H1 (cell line): Measurements from ENCODE around the gene CCAR1. TPM values are rescaled to one million over a fixed set of nuclear protein-coding genes. Genes with fewer than 3 reads are reported as not detected.

Experiments used
- CTCF ChIA-PET: fragments of 300-600 bp; sonication (Branson Sonifier 250); formaldehyde crosslinking; loops from one replicate; lab custom pipeline; 2021; ENCODE audit not compliant: partially characterized antibody; lab: Charles Lee
- POLR2A ChIA-PET: fragments of 300-600 bp; sonication (Branson Sonifier 250); formaldehyde crosslinking; loops from one replicate; lab custom pipeline; 2021; ENCODE audit warnings: inconsistent platforms; ENCODE audit not compliant: partially characterized antibody; lab: Charles Lee
- DNase-seq, 2 experiments: peaks; one replicate each; pipeline versions ENCODE4 v3.0.0 to v3.0.0-alpha.2; 2010 to 2022; ENCODE audit warnings: low spot score in 2 of 2, low read depth in 1 of 2, mixed read lengths in 1 of 2
- FAIRE-seq: peaks from 2 replicates; lab custom pipeline; 2011; peaks lifted over from hg19 to GRCh38; lab: Jason Lieb, UNC
- H2AFZ ChIP-seq: 2 replicates; pipeline ENCODE4 v1.8.1; 2012; ENCODE audit warnings: low read length, inconsistent platforms
- H2AK5ac ChIP-seq: 2 replicates; pipeline ENCODE4 v1.6.1; 2013; ENCODE audit warnings: low read depth, low read length
- H2BK120ac ChIP-seq: replicated peaks from 2 replicates; pipeline ENCODE3; 2013; ENCODE audit warnings: low read depth, low read length, inconsistent platforms
- H2BK12ac ChIP-seq: 2 replicates; pipeline ENCODE4 v1.6.1; 2013; ENCODE audit warnings: low read depth, low read length
- H2BK15ac ChIP-seq: 2 replicates; pipeline ENCODE4 v1.6.1; 2013; ENCODE audit warnings: low read length
- H2BK20ac ChIP-seq: 2 replicates; pipeline ENCODE4 v1.6.1; 2013; ENCODE audit warnings: low read length
- H2BK5ac ChIP-seq: 2 replicates; pipeline ENCODE4 v1.6.1; 2013; ENCODE audit warnings: low read depth, low read length
- H3K14ac ChIP-seq: 2 replicates; pipeline ENCODE4 v1.6.1; 2013; ENCODE audit warnings: inconsistent platforms; ENCODE audit not compliant: insufficient read length
- H3K18ac ChIP-seq: 2 replicates; pipeline ENCODE4 v1.6.1; 2013; ENCODE audit warnings: low read length; ENCODE audit errors: extremely low read depth
- H3K23ac ChIP-seq: 2 replicates; pipeline ENCODE4 v1.6.1; 2013; ENCODE audit warnings: inconsistent platforms; ENCODE audit not compliant: insufficient read length
- H3K23me2 ChIP-seq: 2 replicates; pipeline ENCODE4 v1.6.1; 2013; ENCODE audit warnings: low read depth, low read length
- H3K27ac ChIP-seq: 2 replicates; pipeline ENCODE4 v1.6.1; 2011; ENCODE audit warnings: low read depth, low read length, inconsistent platforms
- H3K27me3 ChIP-seq, 4 experiments: replicated peaks in 1 of 4; 1 replicate in 1 of 4; 2 replicates in 3 of 4; pipeline versions ENCODE4 v1.6.1 to v1.8.1; 2011 to 2013; ENCODE audit warnings: low read length in 3 of 4, mild to moderate bottlenecking in 3 of 4, inconsistent platforms in 2 of 4, mixed read lengths in 2 of 4, moderate library complexity in 1 of 4; ENCODE audit not compliant: control insufficient read depth in 3 of 4, insufficient read depth in 3 of 4; ENCODE audit errors: extremely low read depth in 1 of 4
- H3K36me3 ChIP-seq, 4 experiments: 2 replicates each; pipeline versions ENCODE4 v1.6.1 to v1.8.1; 2011 to 2013; ENCODE audit warnings: mild to moderate bottlenecking in 4 of 4, low read length in 3 of 4, moderate library complexity in 2 of 4, control low read depth in 1 of 4, inconsistent platforms in 1 of 4; ENCODE audit not compliant: insufficient read depth in 4 of 4, control insufficient read depth in 2 of 4
- H3K4ac ChIP-seq: replicated peaks from 2 replicates; pipeline ENCODE3; 2013; ENCODE audit warnings: low read length, low read depth, mixed read lengths, inconsistent platforms; ENCODE audit not compliant: insufficient read length
- H3K4me1 ChIP-seq, 4 experiments: replicated peaks in 1 of 4; 1 replicate in 1 of 4; 2 replicates in 3 of 4; pipeline versions ENCODE4 v1.6.1 to v1.8.1; 2011 to 2013; ENCODE audit warnings: low read length in 3 of 4, inconsistent platforms in 2 of 4, mixed read lengths in 1 of 4; ENCODE audit not compliant: insufficient read depth in 4 of 4, control insufficient read depth in 3 of 4
- H3K4me2 ChIP-seq, 2 experiments: 2 replicates each; pipeline versions ENCODE4 v1.6.1 to v1.8.1; 2011 to 2013; ENCODE audit warnings: low read depth in 2 of 2, low read length in 2 of 2, control low read depth in 1 of 2, inconsistent platforms in 1 of 2, mild to moderate bottlenecking in 1 of 2; ENCODE audit not compliant: insufficient read depth in 1 of 2
- H3K4me3 ChIP-seq, 4 experiments: fragments of 200-600, 300-600 bp in 1 of 4; sonication (generic), shearing (Covaris generic), sonication (Bioruptor Twin) in 1 of 4; 2 replicates each; pipeline versions ENCODE4 v1.5.1 to v1.8.1; 2011 to 2016; ENCODE audit warnings: low read length in 4 of 4, low read depth in 3 of 4, control low read depth in 2 of 4, inconsistent platforms in 2 of 4, mild to moderate bottlenecking in 2 of 4, mixed read lengths in 1 of 4, moderate library complexity in 1 of 4; ENCODE audit not compliant: insufficient read depth in 2 of 4; ENCODE audit errors: extremely low read depth in 1 of 4
- H3K56ac ChIP-seq: replicated peaks from 2 replicates; pipeline ENCODE3; 2013; ENCODE audit warnings: low read depth, mild to moderate bottlenecking, mixed read lengths, low read length, inconsistent platforms; ENCODE audit not compliant: insufficient read length
- H3K79me1 ChIP-seq: 2 replicates; pipeline ENCODE4 v1.6.1; 2013; ENCODE audit warnings: low read depth, low read length, control low read depth
- H3K79me2 ChIP-seq, 2 experiments: 2 replicates each; pipeline versions ENCODE4 v1.6.1 to v1.8.1; 2012 to 2013; ENCODE audit warnings: low read length in 2 of 2, mild to moderate bottlenecking in 2 of 2, inconsistent platforms in 1 of 2; ENCODE audit not compliant: insufficient read depth in 2 of 2, control insufficient read depth in 1 of 2
- H3K9ac ChIP-seq, 4 experiments: replicated peaks in 1 of 4; 1 replicate in 1 of 4; 2 replicates in 3 of 4; pipeline versions ENCODE4 v1.6.1 to v1.8.1; 2011 to 2013; ENCODE audit warnings: low read depth in 3 of 4, low read length in 3 of 4, control low read depth in 2 of 4, mild to moderate bottlenecking in 2 of 4, moderate library complexity in 2 of 4, inconsistent platforms in 1 of 4; ENCODE audit errors: extremely low read depth in 1 of 4
- H3K9me3 ChIP-seq, 2 experiments: 2 replicates each; pipeline versions ENCODE4 v1.6.1 to v1.8.1; 2012 to 2013; ENCODE audit warnings: mild to moderate bottlenecking in 2 of 2, moderate library complexity in 2 of 2, control low read depth in 1 of 2, inconsistent platforms in 1 of 2, low read depth in 1 of 2, low read length in 1 of 2, mixed read lengths in 1 of 2; ENCODE audit not compliant: insufficient read depth in 2 of 2
- H4K20me1 ChIP-seq, 2 experiments: replicated peaks in 1 of 2; 2 replicates each; pipeline versions ENCODE3 to v1.8.1; 2011 to 2013; ENCODE audit warnings: inconsistent platforms in 2 of 2, low read length in 2 of 2, mild to moderate bottlenecking in 1 of 2; ENCODE audit not compliant: insufficient read depth in 2 of 2, control insufficient read depth in 1 of 2
- H4K5ac ChIP-seq: 2 replicates; pipeline ENCODE4 v1.6.1; 2013; ENCODE audit warnings: low read length, low read depth, mixed read lengths, inconsistent platforms; ENCODE audit not compliant: insufficient read length
- H4K8ac ChIP-seq: 2 replicates; pipeline ENCODE4 v1.8.0; 2013; ENCODE audit warnings: mild to moderate bottlenecking, moderate library complexity, low read length, inconsistent platforms; ENCODE audit not compliant: insufficient read depth; ENCODE audit errors: extremely low read depth
- H4K91ac ChIP-seq: replicated peaks from 2 replicates; pipeline ENCODE3; 2013; ENCODE audit warnings: low read length, mixed read lengths, inconsistent platforms; ENCODE audit not compliant: insufficient read length
- ASH2L ChIP-seq: fragments of 200-600, 300-600 bp; sonication (generic); IDR thresholded peaks from one replicate; pipeline ENCODE4 v1.7.1; 2017; ENCODE audit warnings: low read length
- TEAD4 ChIP-seq: IDR thresholded peaks from 2 replicates; pipeline ENCODE4 v1.6.1; 2012; ENCODE audit warnings: low read depth, low read length, inconsistent platforms, mixed read lengths
- WGBS, 2 experiments: shearing (Covaris generic) in 1 of 2; methylation state at CpG; one replicate each; pipeline versions ENCODE4 v1.1.6 to v1.1.7; 2013 to 2015; ENCODE audit warnings: low lambda C conversion rate in 2 of 2, mixed read lengths in 2 of 2, inconsistent platforms in 1 of 2, low coverage in 1 of 2, missing lambda C conversion rate in 1 of 2; ENCODE audit not compliant: insufficient replicate concordance in 2 of 2, insufficient coverage in 1 of 2, insufficient read length in 1 of 2; ENCODE audit errors: extremely low coverage in 1 of 2, missing lambda C conversion rate in 1 of 2; 5-methylcytosine and 5-hydroxymethylcytosine counted together
- polyA plus RNA-seq, 7 experiments: library from polyadenylated mRNA; depleted of rRNA in 3 of 7; stranded (reverse) in 5 of 7; unstranded in 2 of 7; fragments of >200 nt in 5 of 7; fragments of 200-250 nt in 2 of 7; gene quantifications; 1 replicate in 5 of 7; 2 replicates in 1 of 7; 4 replicates in 1 of 7; pipeline versions ENCODE4 v1.2.1 to v1.2.3, GENCODE V29; 2011 to 2013; ENCODE audit warnings: missing spikeins in 2 of 7, mixed read lengths in 2 of 7
- total RNA-seq: library from RNA; stranded (reverse); fragmentation: NEBNext Ultra II Directional; extraction: Animal tissue kit (Norgen Biotek cat#: 25700); gene quantifications from 2 replicates; pipeline ENCODE4 v1.2.1, GENCODE V29; 2021
- TF ChIP-seq, protein P1 (sequence below): IDR thresholded peaks from 2 replicates; pipeline ENCODE4 v1.6.1; 2011; ENCODE audit warnings: low read depth, mild to moderate bottlenecking, low read length; ENCODE audit not compliant: insufficient read depth

Gene CCAR1
- total and polyA plus RNA-seq, 2 of the 8 experiments (the other 6 are each of a cell fraction or from before 2014, with no cell fraction given): 91.6 to 111 TPM

DNA sequence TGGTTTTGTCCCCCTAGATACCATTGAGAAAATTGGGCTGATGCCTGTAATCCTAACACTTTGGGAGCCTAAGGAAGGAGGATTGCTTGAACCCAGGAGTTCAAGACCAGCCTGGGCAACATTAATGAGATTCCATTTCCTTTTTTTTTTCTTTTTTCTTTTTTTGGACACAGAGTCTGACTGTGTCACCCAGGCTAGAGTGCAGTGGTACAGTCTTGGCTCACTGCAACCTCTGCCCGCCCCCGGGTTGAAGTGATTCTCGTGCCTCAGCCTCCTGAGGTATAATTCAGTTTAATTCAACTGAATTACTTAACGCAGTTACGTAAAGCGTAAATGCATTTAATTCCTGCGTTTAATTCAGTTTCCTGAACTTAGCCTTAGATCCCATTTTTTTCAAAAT is 13.3 kb downstream of the CCAR1 start:
- no peak overlapping the region for H3K14ac ChIP-seq
- H2BK5ac ChIP-seq: no peak overlapping the region
- no peaks in the 10 kb centered on the region for H3K27me3 ChIP-seq
- H3K9me3 ChIP-seq: no peaks in the 10 kb centered on the region
- peaks cover 3 to 8% of the 10 kb centered on the region in 2 experiments for H4K20me1 ChIP-seq
- no peaks in the 10 kb centered on the region; a peak in 1 of 7 replicates for H3K4me1 ChIP-seq
- H3K9ac ChIP-seq: no peak overlapping the region
- FAIRE-seq: no peak
- peaks cover 24 to 99% (median 62%) of the 10 kb centered on the region in 4 experiments for H3K36me3 ChIP-seq
- no peak overlapping the region for H4K91ac ChIP-seq
- no peak overlapping the region for H3K56ac ChIP-seq
- no peak overlapping the region for H4K8ac ChIP-seq
- H3K79me2 ChIP-seq: peaks cover 0 to 54% of the 10 kb centered on the region in 2 experiments; a peak in 2 of 4 replicates
- no peak overlapping the region for H2BK20ac ChIP-seq
- no peak overlapping the region for H3K27ac ChIP-seq
- H2BK12ac ChIP-seq: no peak overlapping the region
- no peak overlapping the region for H2AK5ac ChIP-seq
- WGBS, 2 experiments: 95% methylated on average over 7 of the region's 7 CpGs; no CpG with 5 or more reads in 1 of the 2 experiments
- ChIA-PET CTCF (interaction anchor here (0.6 kb wide), 1 partner anchor 185 kb away, joined by 3 read pairs; no protein-coding TSS in a partner anchor), POLR2A (interaction anchor here (0.9 to 1.6 kb wide), 2 partner anchors 9 to 11 kb away, joined by 5 to 6 read pairs; no protein-coding TSS in a partner anchor)
- H3K23ac ChIP-seq: no peak overlapping the region
- no peak overlapping the region for H3K4me3 ChIP-seq
- no peak overlapping the region for H3K4ac ChIP-seq
- H3K18ac ChIP-seq: no peak overlapping the region
- H2AFZ ChIP-seq: no peak overlapping the region
- DNase-seq: no peak
- no peaks in the 10 kb centered on the region for H3K23me2 ChIP-seq
- H4K5ac ChIP-seq: no peak overlapping the region
- no peak overlapping the region for H3K4me2 ChIP-seq
- no peak overlapping the region for H2BK15ac ChIP-seq
- no peak overlapping the region for H2BK120ac ChIP-seq
- TF ChIP-seq ASH2L (no peak), TEAD4 (no peak)
- TF ChIP-seq, protein P1, sequence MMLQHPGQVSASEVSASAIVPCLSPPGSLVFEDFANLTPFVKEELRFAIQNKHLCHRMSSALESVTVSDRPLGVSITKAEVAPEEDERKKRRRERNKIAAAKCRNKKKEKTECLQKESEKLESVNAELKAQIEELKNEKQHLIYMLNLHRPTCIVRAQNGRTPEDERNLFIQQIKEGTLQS: no peak
- peaks cover 6% of the 10 kb centered on the region; the same call in 1 of the 2 replicates for H3K79me1 ChIP-seq
